Stimulated activated CD4-positive, alpha-beta T cell treated with anti-CD3 and anti-CD28 coated beads, Interleukin-12 subunit alpha, Interleukin-12 subunit beta, amount 100 ng/mL, for 24 hours (primary cell): ENCODE results near the gene H2AZ2.
"Not testable (repeated sequence)": the region's sequence is repeated elsewhere in the genome, so short reads cannot be mapped to it uniquely, and the experiment has no call there.

Source experiments
- DNase-seq, 2 experiments: peaks; one replicate each; pipeline ENCODE4 v3.0.0-alpha.2; 2020; ENCODE audit warnings: low read depth in 2 of 2

H2AZ2 gene

GRCh38 chr7:44870780-44871179, 22.9 kb upstream of the H2AZ2 start:
- DNase-seq, result not testable (repeated sequence)

- DNase-seq, result not testable (repeated sequence)
Measured at GRCh38 chr7:44870336-44870735, 22.4 kb upstream of the H2AZ2 start.

- DNase-seq, result no peak
Measured at GRCh38 chr7:44867073-44867995, 19.4 kb upstream of the H2AZ2 start.

- not testable (repeated sequence) for DNase-seq
Measured at GRCh38 chr7:44861949-44862348, 14.1 kb upstream of the H2AZ2 start.

GRCh38 chr7:44858161-44858560, 10.3 kb upstream of the H2AZ2 start:
- DNase-seq, result no peak

- no peak for DNase-seq
Measured at GRCh38 chr7:44854644-44855364, 6.9 kb upstream of the H2AZ2 start.

GRCh38 chr7:44853391-44853790, 5.5 kb upstream of the H2AZ2 start:
- DNase-seq, result no peak

- no peak for DNase-seq
Measured at GRCh38 chr7:44852590-44852989, 4.7 kb upstream of the H2AZ2 start.

GRCh38 chr7:44849885-44850544, 2.1 kb upstream of the H2AZ2 start:
- DNase-seq, result no peak

- no peak for DNase-seq
Measured at GRCh38 chr7:44849259-44849884, 1.5 kb upstream of the H2AZ2 start.

- peak; percentile 67 to 76 for DNase-seq
Measured at GRCh38 chr7:44847509-44847919, 373 bp downstream of the H2AZ2 start.

- DNase-seq, result no peak
Measured at GRCh38 chr7:44846816-44847508, 925 bp downstream of the H2AZ2 start.

- DNase-seq, result not testable (repeated sequence)
Measured at GRCh38 chr7:44846390-44846789, 1.5 kb downstream of the H2AZ2 start.

GRCh38 chr7:44845451-44845850, 2.4 kb downstream of the H2AZ2 start:
- no peak for DNase-seq

GRCh38 chr7:44843440-44843839, 4.4 kb downstream of the H2AZ2 start:
- DNase-seq, result not testable (repeated sequence)

- DNase-seq, result not testable (repeated sequence)
Measured at GRCh38 chr7:44842675-44843074, 5.2 kb downstream of the H2AZ2 start.

- DNase-seq, result no peak
Measured at GRCh38 chr7:44838751-44839150, 9.1 kb downstream of the H2AZ2 start.

- no peak for DNase-seq
Measured at GRCh38 chr7:44827567-44827966, 20.3 kb downstream of the H2AZ2 start.

- no peak for DNase-seq
Measured at GRCh38 chr7:44824894-44825526, 22.9 kb downstream of the H2AZ2 start.

- DNase-seq, result no peak
Measured at GRCh38 chr7:44823255-44823781, 24.6 kb downstream of the H2AZ2 start.
